Measurements from ENCODE around the gene RNF152.

RNF152 gene

GRCh38 chr18:61894751-61895524 lies 2.1 kb upstream of the RNF152 start:
- DNase-seq (ENCODE audit: low read depth) = no peak

GRCh38 chr18:61893971-61894750 lies 1.4 kb upstream of the RNF152 start:
- peak; percentile 21 for DNase-seq (ENCODE audit: low read depth)

GRCh38 chr18:61893309-61893970 lies 633 bp upstream of the RNF152 start:
- DNase-seq (ENCODE audit: low read depth) = no peak

GRCh38 chr18:61891894-61892293 lies 913 bp downstream of the RNF152 start:
- no peak for DNase-seq (ENCODE audit: low read depth)

GRCh38 chr18:61891271-61891670 lies 1.5 kb downstream of the RNF152 start:
- no peak for DNase-seq (ENCODE audit: low read depth)

- DNase-seq (ENCODE audit: low read depth) = no peak
Observed at GRCh38 chr18:61890344-61890743, 2.5 kb downstream of the RNF152 start.

GRCh38 chr18:61889541-61889940 lies 3.3 kb downstream of the RNF152 start:
- no peak for DNase-seq (ENCODE audit: low read depth)

- no peak for DNase-seq (ENCODE audit: low read depth)
Observed at GRCh38 chr18:61888622-61889021, 4.2 kb downstream of the RNF152 start.

GRCh38 chr18:61887838-61888237 lies 5.0 kb downstream of the RNF152 start:
- no peak for DNase-seq (ENCODE audit: low read depth)

GRCh38 chr18:61883547-61883946 lies 9.3 kb downstream of the RNF152 start:
- no peak for DNase-seq (ENCODE audit: low read depth)

- no peak for DNase-seq (ENCODE audit: low read depth)
Observed at GRCh38 chr18:61882296-61883004, 10.4 kb downstream of the RNF152 start.

- DNase-seq (ENCODE audit: low read depth) = no peak
Observed at GRCh38 chr18:61876899-61877298, 15.9 kb downstream of the RNF152 start.

GRCh38 chr18:61870151-61870550 lies 22.7 kb downstream of the RNF152 start:
- peak; percentile 52 for DNase-seq (ENCODE audit: low read depth)

GRCh38 chr18:61869636-61870035 lies 23.2 kb downstream of the RNF152 start:
- no peak for DNase-seq (ENCODE audit: low read depth)

- peak; percentile 46 for DNase-seq (ENCODE audit: low read depth)
Observed at GRCh38 chr18:61865466-61866175, 27.2 kb downstream of the RNF152 start.

GRCh38 chr18:61861372-61861771 lies 31.4 kb downstream of the RNF152 start:
- DNase-seq (ENCODE audit: low read depth) = no peak

- DNase-seq (ENCODE audit: low read depth) = peak; percentile 38
Observed at GRCh38 chr18:61860302-61860701, 32.5 kb downstream of the RNF152 start.

GRCh38 chr18:61859113-61859512 lies 33.7 kb downstream of the RNF152 start:
- no peak for DNase-seq (ENCODE audit: low read depth)

GRCh38 chr18:61856678-61857077 lies 36.1 kb downstream of the RNF152 start:
- DNase-seq (ENCODE audit: low read depth) = no peak

GRCh38 chr18:61855449-61856378 lies 37.1 kb downstream of the RNF152 start:
- no peak for DNase-seq (ENCODE audit: low read depth)

All from amniotic epithelial cell (primary cell).